Keratinocyte (primary cell): ENCODE data around the gene SLC37A1. TPM values are rescaled to one million over a fixed set of nuclear protein-coding genes. Genes with fewer than 3 reads are reported as not detected.

Source experiments
- DNase-seq: peaks from one replicate; pipeline ENCODE4 v3.0.0-alpha.2; 2011; ENCODE audit warnings: low read depth, missing footprints, low spot score
- FAIRE-seq: peaks from 2 replicates; lab custom pipeline; 2011; peaks lifted over from hg19 to GRCh38; lab: Jason Lieb, UNC
- H2AFZ ChIP-seq: 2 replicates; pipeline ENCODE4 v1.6.0; 2012; ENCODE audit warnings: low read length, control low read depth, inconsistent platforms; ENCODE audit not compliant: control insufficient read depth
- H3K27ac ChIP-seq: 2 replicates; pipeline ENCODE4 v1.5.1; 2011; ENCODE audit warnings: low read length; ENCODE audit not compliant: control insufficient read depth, insufficient read depth
- H3K27me3 ChIP-seq: 3 replicates; pipeline ENCODE4 v1.6.0; 2011; ENCODE audit warnings: low read length; ENCODE audit not compliant: control insufficient read depth, insufficient read depth; ENCODE audit errors: extremely low read depth
- H3K36me3 ChIP-seq, 2 experiments: 2 replicates in 1 of 2; 3 replicates in 1 of 2; pipeline ENCODE4 v1.5.1; 2011; ENCODE audit warnings: low read length in 2 of 2, mild to moderate bottlenecking in 1 of 2; ENCODE audit not compliant: control insufficient read depth in 2 of 2, insufficient read depth in 2 of 2; ENCODE audit errors: extremely low read depth in 1 of 2
- H3K4me1 ChIP-seq: 3 replicates; pipeline ENCODE4 v1.5.1; 2011; ENCODE audit warnings: low read length; ENCODE audit not compliant: control insufficient read depth, insufficient read depth; ENCODE audit errors: extremely low read depth
- H3K4me2 ChIP-seq: 3 replicates; pipeline ENCODE4 v1.6.0; 2011; ENCODE audit warnings: low read depth, low read length; ENCODE audit not compliant: control insufficient read depth, insufficient read depth; ENCODE audit errors: extremely low read depth
- H3K4me3 ChIP-seq, 3 experiments: fragments of 200-600 bp in 1 of 3; sonication (generic) in 1 of 3; 2 replicates in 2 of 3; 3 replicates in 1 of 3; pipeline ENCODE4 v1.5.1; 2011 to 2016; ENCODE audit warnings: low read length in 3 of 3, mild to moderate bottlenecking in 3 of 3, control low read depth in 2 of 3, inconsistent platforms in 1 of 3, low read depth in 1 of 3, mixed read lengths in 1 of 3, mixed run types in 1 of 3, moderate library complexity in 1 of 3; ENCODE audit not compliant: control insufficient read depth in 2 of 3, insufficient read depth in 2 of 3; ENCODE audit errors: extremely low read depth in 1 of 3
- H3K79me2 ChIP-seq: 2 replicates; pipeline ENCODE4 v1.6.0; 2012; ENCODE audit warnings: low read length; ENCODE audit not compliant: control insufficient read depth, insufficient read depth
- H3K9ac ChIP-seq: 3 replicates; pipeline ENCODE4 v1.6.0; 2011; ENCODE audit warnings: low read length; ENCODE audit not compliant: control insufficient read depth, insufficient read depth; ENCODE audit errors: extremely low read depth
- H3K9me1 ChIP-seq: 3 replicates; pipeline ENCODE4 v1.6.0; 2011; ENCODE audit warnings: low read length; ENCODE audit not compliant: control insufficient read depth, insufficient read depth; ENCODE audit errors: extremely low read depth
- H3K9me3 ChIP-seq: 2 replicates; pipeline ENCODE4 v1.5.1; 2012; ENCODE audit warnings: low read depth, low read length; ENCODE audit not compliant: control insufficient read depth
- H4K20me1 ChIP-seq: 3 replicates; pipeline ENCODE4 v1.6.0; 2011; ENCODE audit warnings: low read length; ENCODE audit not compliant: control insufficient read depth, insufficient read depth; ENCODE audit errors: extremely low read depth
- EZH2 ChIP-seq: IDR thresholded peaks from one replicate; pipeline ENCODE4 v1.6.1; 2012; ENCODE audit warnings: inconsistent platforms, mild to moderate bottlenecking, low read length, moderate library complexity
- dilution Hi-C: fragments of 300-500 bp; cut with MboI; formaldehyde crosslinking; loops from one replicate; pipeline ENCODE4 v1.7.0; 2020; ENCODE audit warnings: low sequenced_read_pairs; ENCODE audit not compliant: extremely low pct_ligation_motif_present
- polyA plus RNA-seq, 5 experiments: library from polyadenylated mRNA; depleted of rRNA in 3 of 5; stranded (reverse) in 3 of 5; stranded (forward) in 1 of 5; unstranded in 1 of 5; fragments of >200 nt; gene quantifications; 1 replicate in 1 of 5; 2 replicates in 3 of 5; 3 replicates in 1 of 5; pipeline versions ENCODE4 v1.2.1 to v1.2.3, GENCODE V29; 2011 to 2012; ENCODE audit warnings: missing spikeins in 2 of 5, low read depth in 1 of 5, low replicate concordance in 1 of 5
- TF ChIP-seq, protein P1 (sequence below), 3 experiments: IDR thresholded peaks in 1 of 3; conservative IDR thresholded peaks in 1 of 3; optimal IDR thresholded peaks in 1 of 3; 2 replicates in 2 of 3; 3 replicates in 1 of 3; pipeline versions ENCODE3 to v1.5.1; 2011; ENCODE audit warnings: low read length in 3 of 3, mild to moderate bottlenecking in 3 of 3, moderate library complexity in 2 of 3, control low read depth in 1 of 3, inconsistent platforms in 1 of 3; ENCODE audit not compliant: insufficient read depth in 2 of 3; ENCODE audit errors: extremely low read depth in 1 of 3

Gene SLC37A1
- polyA plus RNA-seq, 1 donor (not counting 4 experiments of a cell fraction or from before 2014, with no cell fraction given): 4.1 TPM

DNA sequence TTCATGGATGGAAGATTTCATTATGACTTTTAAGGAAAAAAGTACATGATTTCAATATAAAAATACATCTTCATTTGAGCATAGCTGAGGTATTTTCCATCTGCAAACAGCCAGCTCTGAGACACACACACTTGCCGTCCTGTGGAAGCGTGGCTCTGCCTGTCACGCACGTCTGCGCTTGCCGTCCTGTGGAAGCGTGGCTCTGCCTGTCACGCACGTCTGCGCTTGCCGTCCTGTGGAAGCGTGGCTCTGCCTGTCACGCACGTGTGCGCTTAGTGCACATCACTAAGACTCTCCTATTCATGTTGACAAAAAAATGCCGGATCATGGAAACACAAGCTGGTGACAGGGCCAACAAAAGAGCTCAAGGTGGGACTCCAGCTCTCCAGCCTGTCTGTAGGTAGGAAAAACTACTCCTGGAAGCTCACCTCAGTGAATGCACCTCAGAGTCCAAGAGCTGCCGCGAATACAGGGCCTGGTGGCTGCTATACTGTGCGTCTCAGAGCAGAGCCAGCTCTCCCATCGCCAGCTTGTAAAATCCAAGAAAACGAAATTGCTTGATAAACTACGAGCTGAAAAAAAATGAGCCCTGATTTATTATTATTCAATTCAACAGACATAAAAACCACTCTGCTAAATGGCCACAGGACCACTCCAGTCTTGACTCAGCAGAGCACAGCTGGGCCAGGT, 69.3 kb downstream of the SLC37A1 start:
- Histone ChIP-seq H3K4me2 (no peak overlapping the region), H3K9me1 (no peaks in the 10 kb centered on the region), H3K79me2 (no peaks in the 10 kb centered on the region), H3K4me1 (no peaks in the 10 kb centered on the region), H3K9me3 (no peaks in the 10 kb centered on the region), H3K36me3 (no peaks in the 10 kb centered on the region), H4K20me1 (no peaks in the 10 kb centered on the region), H2AFZ (no peak overlapping the region), H3K27me3 (peaks cover 5% of the 10 kb centered on the region), H3K27ac (no peak overlapping the region), H3K9ac (no peak overlapping the region), H3K4me3 (no peak overlapping the region)
- TF ChIP-seq, protein P1, sequence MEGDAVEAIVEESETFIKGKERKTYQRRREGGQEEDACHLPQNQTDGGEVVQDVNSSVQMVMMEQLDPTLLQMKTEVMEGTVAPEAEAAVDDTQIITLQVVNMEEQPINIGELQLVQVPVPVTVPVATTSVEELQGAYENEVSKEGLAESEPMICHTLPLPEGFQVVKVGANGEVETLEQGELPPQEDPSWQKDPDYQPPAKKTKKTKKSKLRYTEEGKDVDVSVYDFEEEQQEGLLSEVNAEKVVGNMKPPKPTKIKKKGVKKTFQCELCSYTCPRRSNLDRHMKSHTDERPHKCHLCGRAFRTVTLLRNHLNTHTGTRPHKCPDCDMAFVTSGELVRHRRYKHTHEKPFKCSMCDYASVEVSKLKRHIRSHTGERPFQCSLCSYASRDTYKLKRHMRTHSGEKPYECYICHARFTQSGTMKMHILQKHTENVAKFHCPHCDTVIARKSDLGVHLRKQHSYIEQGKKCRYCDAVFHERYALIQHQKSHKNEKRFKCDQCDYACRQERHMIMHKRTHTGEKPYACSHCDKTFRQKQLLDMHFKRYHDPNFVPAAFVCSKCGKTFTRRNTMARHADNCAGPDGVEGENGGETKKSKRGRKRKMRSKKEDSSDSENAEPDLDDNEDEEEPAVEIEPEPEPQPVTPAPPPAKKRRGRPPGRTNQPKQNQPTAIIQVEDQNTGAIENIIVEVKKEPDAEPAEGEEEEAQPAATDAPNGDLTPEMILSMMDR (optimal IDR thresholded peaks at IDR 0.05 in 1 of 3, IDR thresholded peaks at IDR 0.05 in 1 of 3, conservative IDR thresholded peaks at IDR 0.05 in 1 of 3; ENCODE audit: extremely low read depth in 1 of 3, insufficient read depth in 2 of 3, low read length in 3 of 3): no peak
- no peak for TF ChIP-seq EZH2
- FAIRE-seq: no peak
- DNase-seq: no peak
- dilution Hi-C loops: no loop called here

DNA sequence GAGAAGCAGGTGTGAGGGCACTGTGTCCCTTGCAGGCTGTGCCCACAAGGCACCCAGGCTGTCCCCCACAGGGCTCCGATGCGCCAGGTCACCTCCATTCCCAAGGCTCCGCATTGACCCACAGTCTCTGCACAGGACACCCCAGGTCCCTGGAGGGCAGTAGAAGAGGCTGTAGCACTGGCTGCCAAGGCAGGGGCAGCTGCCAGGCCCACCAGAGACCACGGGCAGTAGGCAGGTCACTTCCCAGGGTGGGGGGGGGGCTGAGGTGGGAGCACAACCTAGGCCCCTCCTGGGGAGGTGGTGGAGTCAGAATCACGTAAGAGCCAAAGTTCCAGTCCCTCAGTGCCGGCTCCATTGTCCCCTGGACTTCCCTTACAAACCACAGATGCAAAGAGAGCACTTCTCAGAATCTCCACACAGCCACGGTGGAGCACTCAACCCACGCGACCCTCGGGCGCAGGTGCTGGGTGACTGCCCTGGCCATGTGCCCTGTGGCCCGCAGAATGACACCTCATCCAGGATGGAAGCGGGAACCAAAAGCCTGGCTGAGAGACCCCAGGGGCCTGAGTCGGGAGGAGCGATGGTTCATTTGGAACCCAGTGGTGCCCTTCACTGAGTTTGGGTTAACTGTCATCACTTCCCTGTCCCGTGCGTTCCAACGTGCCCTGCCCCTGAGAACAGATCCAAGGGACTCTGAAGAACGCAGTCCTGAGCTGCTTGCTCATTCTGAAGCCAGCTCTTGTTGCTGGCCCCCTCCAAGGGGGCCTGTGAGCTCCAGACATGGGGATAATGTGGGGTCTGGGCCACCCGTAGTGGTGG, 70.0 kb downstream of the SLC37A1 start:
- H3K79me2 ChIP-seq: no peaks in the 10 kb centered on the region
- H3K4me1 ChIP-seq: no peaks in the 10 kb centered on the region
- dilution Hi-C loops: no loop called here
- no peak overlapping the region for H3K4me3 ChIP-seq
- FAIRE-seq (no peak), DNase-seq (no peak)
- H3K27ac ChIP-seq: no peak overlapping the region
- no peak overlapping the region for H3K4me2 ChIP-seq
- H3K9ac ChIP-seq: no peak overlapping the region
- no peak overlapping the region for H2AFZ ChIP-seq
- H3K36me3 ChIP-seq: no peaks in the 10 kb centered on the region
- H4K20me1 ChIP-seq: no peaks in the 10 kb centered on the region
- H3K9me3 ChIP-seq: no peaks in the 10 kb centered on the region
- no peak for TF ChIP-seq EZH2
- TF ChIP-seq, protein P1 (optimal IDR thresholded peaks at IDR 0.05 in 1 of 3, IDR thresholded peaks at IDR 0.05 in 1 of 3, conservative IDR thresholded peaks at IDR 0.05 in 1 of 3; ENCODE audit: extremely low read depth in 1 of 3, insufficient read depth in 2 of 3, low read length in 3 of 3): no peak
- no peaks in the 10 kb centered on the region for H3K9me1 ChIP-seq
- H3K27me3 ChIP-seq: peaks cover 5% of the 10 kb centered on the region
